H1 (cell line): Measurements from ENCODE around the gene BATF3. TPM values are rescaled to one million over a fixed set of nuclear protein-coding genes. Genes with fewer than 3 reads are reported as not detected.

Experiments used
- CTCF ChIA-PET: fragments of 300-600 bp; sonication (Branson Sonifier 250); formaldehyde crosslinking; loops from one replicate; lab custom pipeline; 2021; ENCODE audit not compliant: partially characterized antibody; lab: Charles Lee
- POLR2A ChIA-PET: fragments of 300-600 bp; sonication (Branson Sonifier 250); formaldehyde crosslinking; loops from one replicate; lab custom pipeline; 2021; ENCODE audit warnings: inconsistent platforms; ENCODE audit not compliant: partially characterized antibody; lab: Charles Lee
- DNase-seq, 2 experiments: peaks; one replicate each; pipeline versions ENCODE4 v3.0.0 to v3.0.0-alpha.2; 2010 to 2022; ENCODE audit warnings: low spot score in 2 of 2, low read depth in 1 of 2, mixed read lengths in 1 of 2
- FAIRE-seq: peaks from 2 replicates; lab custom pipeline; 2011; peaks lifted over from hg19 to GRCh38; lab: Jason Lieb, UNC
- H2AFZ ChIP-seq: 2 replicates; pipeline ENCODE4 v1.8.1; 2012; ENCODE audit warnings: low read length, inconsistent platforms
- H2AK5ac ChIP-seq: 2 replicates; pipeline ENCODE4 v1.6.1; 2013; ENCODE audit warnings: low read depth, low read length
- H2BK120ac ChIP-seq: replicated peaks from 2 replicates; pipeline ENCODE3; 2013; ENCODE audit warnings: low read depth, low read length, inconsistent platforms
- H2BK12ac ChIP-seq: 2 replicates; pipeline ENCODE4 v1.6.1; 2013; ENCODE audit warnings: low read depth, low read length
- H2BK15ac ChIP-seq: 2 replicates; pipeline ENCODE4 v1.6.1; 2013; ENCODE audit warnings: low read length
- H2BK20ac ChIP-seq: 2 replicates; pipeline ENCODE4 v1.6.1; 2013; ENCODE audit warnings: low read length
- H2BK5ac ChIP-seq: 2 replicates; pipeline ENCODE4 v1.6.1; 2013; ENCODE audit warnings: low read depth, low read length
- H3K14ac ChIP-seq: 2 replicates; pipeline ENCODE4 v1.6.1; 2013; ENCODE audit warnings: inconsistent platforms; ENCODE audit not compliant: insufficient read length
- H3K18ac ChIP-seq: 2 replicates; pipeline ENCODE4 v1.6.1; 2013; ENCODE audit warnings: low read length; ENCODE audit errors: extremely low read depth
- H3K23ac ChIP-seq: 2 replicates; pipeline ENCODE4 v1.6.1; 2013; ENCODE audit warnings: inconsistent platforms; ENCODE audit not compliant: insufficient read length
- H3K23me2 ChIP-seq: 2 replicates; pipeline ENCODE4 v1.6.1; 2013; ENCODE audit warnings: low read depth, low read length
- H3K27ac ChIP-seq: 2 replicates; pipeline ENCODE4 v1.6.1; 2011; ENCODE audit warnings: low read depth, low read length, inconsistent platforms
- H3K27me3 ChIP-seq, 4 experiments: replicated peaks in 1 of 4; 1 replicate in 1 of 4; 2 replicates in 3 of 4; pipeline versions ENCODE4 v1.6.1 to v1.8.1; 2011 to 2013; ENCODE audit warnings: low read length in 3 of 4, mild to moderate bottlenecking in 3 of 4, inconsistent platforms in 2 of 4, mixed read lengths in 2 of 4, moderate library complexity in 1 of 4; ENCODE audit not compliant: control insufficient read depth in 3 of 4, insufficient read depth in 3 of 4; ENCODE audit errors: extremely low read depth in 1 of 4
- H3K36me3 ChIP-seq, 4 experiments: 2 replicates each; pipeline versions ENCODE4 v1.6.1 to v1.8.1; 2011 to 2013; ENCODE audit warnings: mild to moderate bottlenecking in 4 of 4, low read length in 3 of 4, moderate library complexity in 2 of 4, control low read depth in 1 of 4, inconsistent platforms in 1 of 4; ENCODE audit not compliant: insufficient read depth in 4 of 4, control insufficient read depth in 2 of 4
- H3K4ac ChIP-seq: replicated peaks from 2 replicates; pipeline ENCODE3; 2013; ENCODE audit warnings: low read length, low read depth, mixed read lengths, inconsistent platforms; ENCODE audit not compliant: insufficient read length
- H3K4me1 ChIP-seq, 4 experiments: replicated peaks in 1 of 4; 1 replicate in 1 of 4; 2 replicates in 3 of 4; pipeline versions ENCODE4 v1.6.1 to v1.8.1; 2011 to 2013; ENCODE audit warnings: low read length in 3 of 4, inconsistent platforms in 2 of 4, mixed read lengths in 1 of 4; ENCODE audit not compliant: insufficient read depth in 4 of 4, control insufficient read depth in 3 of 4
- H3K4me2 ChIP-seq, 2 experiments: 2 replicates each; pipeline versions ENCODE4 v1.6.1 to v1.8.1; 2011 to 2013; ENCODE audit warnings: low read depth in 2 of 2, low read length in 2 of 2, control low read depth in 1 of 2, inconsistent platforms in 1 of 2, mild to moderate bottlenecking in 1 of 2; ENCODE audit not compliant: insufficient read depth in 1 of 2
- H3K4me3 ChIP-seq, 4 experiments: fragments of 200-600, 300-600 bp in 1 of 4; sonication (generic), shearing (Covaris generic), sonication (Bioruptor Twin) in 1 of 4; 2 replicates each; pipeline versions ENCODE4 v1.5.1 to v1.8.1; 2011 to 2016; ENCODE audit warnings: low read length in 4 of 4, low read depth in 3 of 4, control low read depth in 2 of 4, inconsistent platforms in 2 of 4, mild to moderate bottlenecking in 2 of 4, mixed read lengths in 1 of 4, moderate library complexity in 1 of 4; ENCODE audit not compliant: insufficient read depth in 2 of 4; ENCODE audit errors: extremely low read depth in 1 of 4
- H3K56ac ChIP-seq: replicated peaks from 2 replicates; pipeline ENCODE3; 2013; ENCODE audit warnings: low read depth, mild to moderate bottlenecking, mixed read lengths, low read length, inconsistent platforms; ENCODE audit not compliant: insufficient read length
- H3K79me1 ChIP-seq: 2 replicates; pipeline ENCODE4 v1.6.1; 2013; ENCODE audit warnings: low read depth, low read length, control low read depth
- H3K79me2 ChIP-seq, 2 experiments: 2 replicates each; pipeline versions ENCODE4 v1.6.1 to v1.8.1; 2012 to 2013; ENCODE audit warnings: low read length in 2 of 2, mild to moderate bottlenecking in 2 of 2, inconsistent platforms in 1 of 2; ENCODE audit not compliant: insufficient read depth in 2 of 2, control insufficient read depth in 1 of 2
- H3K9ac ChIP-seq, 4 experiments: replicated peaks in 1 of 4; 1 replicate in 1 of 4; 2 replicates in 3 of 4; pipeline versions ENCODE4 v1.6.1 to v1.8.1; 2011 to 2013; ENCODE audit warnings: low read depth in 3 of 4, low read length in 3 of 4, control low read depth in 2 of 4, mild to moderate bottlenecking in 2 of 4, moderate library complexity in 2 of 4, inconsistent platforms in 1 of 4; ENCODE audit errors: extremely low read depth in 1 of 4
- H3K9me3 ChIP-seq, 2 experiments: 2 replicates each; pipeline versions ENCODE4 v1.6.1 to v1.8.1; 2012 to 2013; ENCODE audit warnings: mild to moderate bottlenecking in 2 of 2, moderate library complexity in 2 of 2, control low read depth in 1 of 2, inconsistent platforms in 1 of 2, low read depth in 1 of 2, low read length in 1 of 2, mixed read lengths in 1 of 2; ENCODE audit not compliant: insufficient read depth in 2 of 2
- H4K20me1 ChIP-seq, 2 experiments: replicated peaks in 1 of 2; 2 replicates each; pipeline versions ENCODE3 to v1.8.1; 2011 to 2013; ENCODE audit warnings: inconsistent platforms in 2 of 2, low read length in 2 of 2, mild to moderate bottlenecking in 1 of 2; ENCODE audit not compliant: insufficient read depth in 2 of 2, control insufficient read depth in 1 of 2
- H4K5ac ChIP-seq: 2 replicates; pipeline ENCODE4 v1.6.1; 2013; ENCODE audit warnings: low read length, low read depth, mixed read lengths, inconsistent platforms; ENCODE audit not compliant: insufficient read length
- H4K8ac ChIP-seq: 2 replicates; pipeline ENCODE4 v1.8.0; 2013; ENCODE audit warnings: mild to moderate bottlenecking, moderate library complexity, low read length, inconsistent platforms; ENCODE audit not compliant: insufficient read depth; ENCODE audit errors: extremely low read depth
- H4K91ac ChIP-seq: replicated peaks from 2 replicates; pipeline ENCODE3; 2013; ENCODE audit warnings: low read length, mixed read lengths, inconsistent platforms; ENCODE audit not compliant: insufficient read length
- BCL11A ChIP-seq, 2 experiments: IDR thresholded peaks; one replicate each; pipeline ENCODE4 v1.6.1; 2011; ENCODE audit warnings: low read depth in 2 of 2, low read length in 2 of 2, mild to moderate bottlenecking in 2 of 2
- HDAC2 ChIP-seq, 2 experiments: fragments of 300-600 bp in 1 of 2; sonication (generic) in 1 of 2; IDR thresholded peaks; 2 replicates each; pipeline ENCODE4 v1.6.1; 2011 to 2012; ENCODE audit warnings: low read depth in 2 of 2, low read length in 2 of 2, mild to moderate bottlenecking in 2 of 2, moderate library complexity in 2 of 2, borderline replicate concordance in 1 of 2, inconsistent platforms in 1 of 2
- KDM1A ChIP-seq: fragments of 200-600, 300-600 bp; sonication (generic); IDR thresholded peaks from 2 replicates; pipeline ENCODE4 v1.7.1; 2016; ENCODE audit warnings: mild to moderate bottlenecking, low read length, borderline replicate concordance
- KDM4A ChIP-seq: IDR thresholded peaks from one replicate; pipeline ENCODE4 v1.7.1; 2012; ENCODE audit warnings: low read depth, mild to moderate bottlenecking, moderate library complexity, low read length, inconsistent platforms; ENCODE audit not compliant: severe bottlenecking
- RXRA ChIP-seq: IDR thresholded peaks from 2 replicates; pipeline ENCODE4 v1.6.1; 2011; ENCODE audit warnings: low read depth, mild to moderate bottlenecking, low read length, moderate library complexity; ENCODE audit not compliant: insufficient read depth
- SAP30 ChIP-seq: fragments of 300-600 bp; sonication (generic); IDR thresholded peaks from 2 replicates; pipeline ENCODE4 v1.7.1; 2012; ENCODE audit warnings: low read length, moderate library complexity, mild to moderate bottlenecking, inconsistent platforms; ENCODE audit not compliant: insufficient read depth, insufficient replicate concordance
- SIRT6 ChIP-seq: IDR thresholded peaks from one replicate; pipeline ENCODE4 v1.7.1; 2012; ENCODE audit warnings: low read length, inconsistent platforms
- SIX5 ChIP-seq: IDR thresholded peaks from 2 replicates; pipeline ENCODE4 v1.6.1; 2011; ENCODE audit warnings: mild to moderate bottlenecking, low read depth, low read length
- SP1 ChIP-seq: IDR thresholded peaks from 2 replicates; pipeline ENCODE4 v1.6.1; 2011; ENCODE audit warnings: low read depth, low read length
- SP4 ChIP-seq: IDR thresholded peaks from 2 replicates; pipeline ENCODE4 v1.6.1; 2012; ENCODE audit warnings: low read length, inconsistent platforms
- SRF ChIP-seq: IDR thresholded peaks from 2 replicates; pipeline ENCODE4 v1.6.1; 2011; ENCODE audit warnings: mild to moderate bottlenecking, low read depth, low read length, moderate library complexity
- WGBS, 2 experiments: shearing (Covaris generic) in 1 of 2; methylation state at CpG; one replicate each; pipeline versions ENCODE4 v1.1.6 to v1.1.7; 2013 to 2015; ENCODE audit warnings: low lambda C conversion rate in 2 of 2, mixed read lengths in 2 of 2, inconsistent platforms in 1 of 2, low coverage in 1 of 2, missing lambda C conversion rate in 1 of 2; ENCODE audit not compliant: insufficient replicate concordance in 2 of 2, insufficient coverage in 1 of 2, insufficient read length in 1 of 2; ENCODE audit errors: extremely low coverage in 1 of 2, missing lambda C conversion rate in 1 of 2; 5-methylcytosine and 5-hydroxymethylcytosine counted together
- polyA plus RNA-seq, 7 experiments: library from polyadenylated mRNA; depleted of rRNA in 3 of 7; stranded (reverse) in 5 of 7; unstranded in 2 of 7; fragments of >200 nt in 5 of 7; fragments of 200-250 nt in 2 of 7; gene quantifications; 1 replicate in 5 of 7; 2 replicates in 1 of 7; 4 replicates in 1 of 7; pipeline versions ENCODE4 v1.2.1 to v1.2.3, GENCODE V29; 2011 to 2013; ENCODE audit warnings: missing spikeins in 2 of 7, mixed read lengths in 2 of 7
- total RNA-seq: library from RNA; stranded (reverse); fragmentation: NEBNext Ultra II Directional; extraction: Animal tissue kit (Norgen Biotek cat#: 25700); gene quantifications from 2 replicates; pipeline ENCODE4 v1.2.1, GENCODE V29; 2021

Gene BATF3
- total and polyA plus RNA-seq, 2 of the 8 experiments (the other 6 are each of a cell fraction or from before 2014, with no cell fraction given): 6.3 TPM

GRCh38 chr1:212684076-212684475, 15.6 kb downstream of the BATF3 start:
- H2BK20ac ChIP-seq: no peak overlapping the region
- ChIA-PET POLR2A (interaction anchor here (1.1 to 1.3 kb wide), 3 partner anchors 13 to 303 kb away, joined by 3 read pairs; partner anchors contain the start of gene ATF3), CTCF (interaction anchor here (0.6 to 1.2 kb wide), 5 partner anchors 11 to 314 kb away, joined by 3 to 4 read pairs (median 4); no protein-coding TSS in a partner anchor)
- no peak overlapping the region for H3K27ac ChIP-seq
- H2BK120ac ChIP-seq: no peak overlapping the region
- H3K4me2 ChIP-seq: no peak overlapping the region
- H3K4ac ChIP-seq: no peak overlapping the region
- H3K4me3 ChIP-seq: no peak overlapping the region
- no peaks in the 10 kb centered on the region for H3K79me1 ChIP-seq
- no peak overlapping the region for H3K56ac ChIP-seq
- H3K9ac ChIP-seq: no peak overlapping the region
- H3K27me3 ChIP-seq: peaks cover 0 to 2% (median 0%) of the 10 kb centered on the region in 4 experiments; a peak in 1 of 7 replicates
- no peaks in the 10 kb centered on the region; a peak in 2 of 7 replicates for H3K4me1 ChIP-seq
- no peak overlapping the region for H3K23ac ChIP-seq
- H3K14ac ChIP-seq: no peak overlapping the region
- no peak overlapping the region for H2AK5ac ChIP-seq
- no peaks in the 10 kb centered on the region for H3K79me2 ChIP-seq
- H2BK5ac ChIP-seq: no peak overlapping the region
- H3K36me3 ChIP-seq: no peaks in the 10 kb centered on the region
- H3K9me3 ChIP-seq: no peaks in the 10 kb centered on the region
- no peak overlapping the region for H2BK12ac ChIP-seq
- no peak for DNase-seq
- H4K8ac ChIP-seq: no peak overlapping the region
- no peaks in the 10 kb centered on the region for H4K20me1 ChIP-seq
- FAIRE-seq: no peak
- WGBS, 2 experiments: 94% methylated on average over 6 of the region's 6 CpGs; no CpG with 5 or more reads in 1 of the 2 experiments
- TF ChIP-seq SAP30 (no peak), RXRA (no peak), HDAC2 (IDR thresholded peaks at IDR 0.05; ENCODE audit: borderline replicate concordance in 1 of 2, low read depth in 2 of 2, low read length in 2 of 2) (no peak), SIX5 (no peak), SP1 (no peak), SRF (no peak), BCL11A (IDR thresholded peaks at IDR 0.05; ENCODE audit: low read depth in 2 of 2, low read length in 2 of 2) (no peak), SP4 (no peak), SIRT6 (no peak), KDM4A (no peak), KDM1A (no peak)
- H3K23me2 ChIP-seq: no peaks in the 10 kb centered on the region
- H4K91ac ChIP-seq: no peak overlapping the region
- H2AFZ ChIP-seq: no peak overlapping the region
- H4K5ac ChIP-seq: no peak overlapping the region
- no peak overlapping the region for H3K18ac ChIP-seq
- no peak overlapping the region for H2BK15ac ChIP-seq
